ENCODE data around the gene ACOXL.

ACOXL gene

GRCh38 chr2:111135910-111136297, 403.5 kb downstream of the ACOXL start:
- DNase-seq (ENCODE audit: low spot score): no peak
- in situ Hi-C loops (cut with MboI; ENCODE audit: low sequenced_read_pairs, unreplicated experiment): loop anchor here (25.0 kb wide), 1 partner anchor 576 kb away; no protein-coding TSS in a partner anchor
- peak; percentile 22 for TF ChIP-seq CTCF (IDR thresholded peaks at IDR 0.05; ENCODE audit: borderline replicate concordance, control extremely low read depth, extremely low read depth, insufficient read depth, missing control alignments)

GRCh38 chr2:111138839-111139238, 406.5 kb downstream of the ACOXL start:
- no peak for TF ChIP-seq CTCF (IDR thresholded peaks at IDR 0.05; ENCODE audit: borderline replicate concordance, control extremely low read depth, extremely low read depth, insufficient read depth, missing control alignments)

GRCh38 chr2:111139637-111140317, 407.4 kb downstream of the ACOXL start:
- in situ Hi-C loops (cut with MboI; ENCODE audit: low sequenced_read_pairs, unreplicated experiment): loop anchor here (25.0 kb wide), 1 partner anchor 573 kb away; no protein-coding TSS in a partner anchor
- no peak for TF ChIP-seq CTCF (IDR thresholded peaks at IDR 0.05; ENCODE audit: borderline replicate concordance, control extremely low read depth, extremely low read depth, insufficient read depth, missing control alignments)
- DNase-seq (ENCODE audit: low spot score): no peak

More at GRCh38 chr2:111138839-111139238, 406.5 kb downstream of the ACOXL start:
- no peak for DNase-seq (ENCODE audit: low spot score)
- in situ Hi-C loops (cut with MboI; ENCODE audit: low sequenced_read_pairs, unreplicated experiment): loop anchor here (25.0 kb wide), 1 partner anchor 573 kb away; no protein-coding TSS in a partner anchor

- TF ChIP-seq CTCF (IDR thresholded peaks at IDR 0.05; ENCODE audit: borderline replicate concordance, control extremely low read depth, extremely low read depth, insufficient read depth, missing control alignments): no peak
- no peak for DNase-seq (ENCODE audit: low spot score)
- in situ Hi-C loops (cut with MboI; ENCODE audit: low sequenced_read_pairs, unreplicated experiment): loop anchor here (25.0 kb wide), 1 partner anchor 571 kb away; no protein-coding TSS in a partner anchor
Measured at GRCh38 chr2:111140815-111141214, 408.4 kb downstream of the ACOXL start.

GRCh38 chr2:111142101-111142500, 409.7 kb downstream of the ACOXL start:
- in situ Hi-C loops (cut with MboI; ENCODE audit: low sequenced_read_pairs, unreplicated experiment): loop anchor here (25.0 kb wide), 1 partner anchor 570 kb away; no protein-coding TSS in a partner anchor
- DNase-seq (ENCODE audit: low spot score): no peak
- no peak for TF ChIP-seq CTCF (IDR thresholded peaks at IDR 0.05; ENCODE audit: borderline replicate concordance, control extremely low read depth, extremely low read depth, insufficient read depth, missing control alignments)

- TF ChIP-seq CTCF (IDR thresholded peaks at IDR 0.05; ENCODE audit: borderline replicate concordance, control extremely low read depth, extremely low read depth, insufficient read depth, missing control alignments): no peak
- in situ Hi-C loops (cut with MboI; ENCODE audit: low sequenced_read_pairs, unreplicated experiment): loop anchor here (25.0 kb wide), 1 partner anchor 569 kb away; no protein-coding TSS in a partner anchor
- no peak for DNase-seq (ENCODE audit: low spot score)
Measured at GRCh38 chr2:111143107-111143842, 410.9 kb downstream of the ACOXL start.

Data from GM13976 (cell line).